Measurements from ENCODE around the gene TUBGCP2. TPM values are rescaled to one million over a fixed set of nuclear protein-coding genes. Genes with fewer than 3 reads are reported as not detected.
"Not testable (repeated sequence)": the region's sequence is repeated elsewhere in the genome, so short reads cannot be mapped to it uniquely, and the experiment has no call there.

The TUBGCP2 gene
- polyA plus RNA-seq, 1 donor: 40.9 TPM

GRCh38 chr10:133266056-133266795 is 42.4 kb downstream of the TUBGCP2 start:
- no peak for DNase-seq (ENCODE audit: low read depth)

- not testable (repeated sequence) for DNase-seq (ENCODE audit: low read depth)
These were observed 43.6 kb downstream of the TUBGCP2 start for GRCh38 chr10:133265052-133265451.

- no peak for DNase-seq (ENCODE audit: low read depth)
These were observed 44.2 kb downstream of the TUBGCP2 start for GRCh38 chr10:133264461-133264860.

GRCh38 chr10:133263674-133264073 is 45.0 kb downstream of the TUBGCP2 start:
- no peak for DNase-seq (ENCODE audit: low read depth)

GRCh38 chr10:133262696-133263095 is 46.0 kb downstream of the TUBGCP2 start:
- no peak for DNase-seq (ENCODE audit: low read depth)

- DNase-seq (ENCODE audit: low read depth): no peak
These were observed 46.8 kb downstream of the TUBGCP2 start for GRCh38 chr10:133261726-133262325.

GRCh38 chr10:133260895-133261725 is 47.6 kb downstream of the TUBGCP2 start:
- DNase-seq (ENCODE audit: low read depth): no peak

GRCh38 chr10:133259602-133259989 is 49.1 kb downstream of the TUBGCP2 start:
- DNase-seq (ENCODE audit: low read depth): no peak

GRCh38 chr10:133258818-133259601 is 49.7 kb downstream of the TUBGCP2 start:
- peak; percentile 29 for DNase-seq (ENCODE audit: low read depth)

GRCh38 chr10:133258066-133258817 is 50.4 kb downstream of the TUBGCP2 start:
- DNase-seq (ENCODE audit: low read depth): no peak

GRCh38 chr10:133257489-133258065 is 51.1 kb downstream of the TUBGCP2 start:
- no peak for DNase-seq (ENCODE audit: low read depth)

GRCh38 chr10:133255323-133255722 is 53.3 kb downstream of the TUBGCP2 start:
- DNase-seq (ENCODE audit: low read depth): no peak

GRCh38 chr10:133254421-133255120 is 54.1 kb downstream of the TUBGCP2 start:
- DNase-seq (ENCODE audit: low read depth): no peak

GRCh38 chr10:133253361-133253955 is 55.2 kb downstream of the TUBGCP2 start:
- DNase-seq (ENCODE audit: low read depth): no peak

- DNase-seq (ENCODE audit: low read depth): no peak
These were observed 56.5 kb downstream of the TUBGCP2 start for GRCh38 chr10:133252223-133252552.

GRCh38 chr10:133251388-133252222 is 57.1 kb downstream of the TUBGCP2 start:
- no peak for DNase-seq (ENCODE audit: low read depth)

- no peak for DNase-seq (ENCODE audit: low read depth)
These were observed 58.5 kb downstream of the TUBGCP2 start for GRCh38 chr10:133249975-133250754.
